NCI-H1092 (cell line): ENCODE measurements around the gene MYLK4.

Experiments
- DNase-seq: peaks from one replicate; lab custom pipeline; 2025; lab: John Stamatoyannopoulos, UW

Gene MYLK4

GRCh38 chr6:2695454-2696095 lies 55.1 kb downstream of the MYLK4 start:
- DNase-seq = no peak

- no peak for DNase-seq
Observed at GRCh38 chr6:2693231-2693630, 57.5 kb downstream of the MYLK4 start.

DNA sequence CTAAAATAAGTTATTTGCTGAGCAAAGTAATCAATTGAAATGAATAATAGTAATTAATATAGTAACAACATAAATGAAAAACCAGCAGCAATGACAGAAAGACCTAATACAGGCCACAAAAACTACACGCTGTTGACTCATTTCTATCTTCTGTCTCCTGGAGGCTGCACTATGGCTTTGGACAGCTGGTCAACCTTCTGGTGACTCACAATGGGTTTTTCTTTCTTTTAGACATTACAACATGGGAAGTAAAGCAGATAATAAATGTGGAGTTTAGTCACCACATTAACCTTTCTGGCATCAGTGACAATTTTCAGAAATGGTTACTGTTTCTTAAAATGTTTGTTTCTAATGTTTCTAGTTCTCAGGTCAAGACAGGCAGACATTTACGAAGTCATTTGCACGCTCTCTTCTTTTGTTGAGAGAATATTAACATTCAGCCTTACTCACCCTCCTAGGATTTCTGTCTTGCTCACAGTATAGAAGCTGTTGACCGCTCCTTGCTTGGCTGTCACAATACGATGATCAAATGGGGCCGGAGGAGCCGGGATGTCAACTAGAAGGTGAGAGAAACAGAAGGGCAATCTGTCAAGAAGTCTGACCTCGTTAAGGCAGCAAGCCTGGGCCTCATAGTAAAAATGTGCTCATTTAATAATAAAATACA lies 62.2 kb downstream of the MYLK4 start:
- no peak for DNase-seq

- DNase-seq = no peak
Observed at GRCh38 chr6:2687456-2687855, 63.3 kb downstream of the MYLK4 start.

GRCh38 chr6:2686515-2686914 lies 64.2 kb downstream of the MYLK4 start:
- no peak for DNase-seq

GRCh38 chr6:2684766-2685754 lies 65.7 kb downstream of the MYLK4 start:
- no peak for DNase-seq

DNA sequence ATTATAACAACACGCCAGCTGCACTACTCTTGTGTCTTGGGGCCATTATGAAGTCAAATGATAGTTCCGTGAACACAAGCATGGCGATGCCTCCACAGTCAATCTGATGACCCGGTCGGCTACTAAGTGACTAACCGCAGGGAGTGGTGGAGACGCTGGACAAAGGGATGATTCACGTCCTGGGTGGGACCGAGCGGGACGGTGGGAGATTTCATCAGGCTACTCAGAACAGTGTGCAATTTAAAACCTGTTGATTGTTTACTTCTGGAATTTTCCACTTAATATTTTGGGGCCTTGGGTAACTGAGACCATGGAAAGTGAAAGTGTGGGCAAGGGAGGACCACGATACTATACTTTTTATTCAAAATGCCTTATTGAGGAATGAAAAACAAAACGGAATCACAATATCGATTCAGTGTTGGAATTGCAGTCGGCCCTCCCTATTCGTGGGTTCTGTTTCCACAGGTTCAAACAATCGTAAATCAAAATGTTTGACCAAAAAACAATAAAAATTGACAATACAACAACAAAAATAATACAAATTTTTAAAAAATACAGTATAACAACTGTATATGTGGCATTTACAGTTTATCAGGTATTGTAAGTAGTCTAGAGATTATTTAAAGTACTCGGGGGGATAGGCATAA lies 66.5 kb downstream of the MYLK4 start:
- DNase-seq = no peak

GRCh38 chr6:2680264-2680922 lies 70.3 kb downstream of the MYLK4 start:
- peak; percentile 28 for DNase-seq

GRCh38 chr6:2677080-2677593 lies 73.6 kb downstream of the MYLK4 start:
- no peak for DNase-seq

GRCh38 chr6:2676048-2676447 lies 74.7 kb downstream of the MYLK4 start:
- no peak for DNase-seq

- DNase-seq = no peak
Observed at GRCh38 chr6:2674857-2675256, 75.9 kb downstream of the MYLK4 start.

- no peak for DNase-seq
Observed at GRCh38 chr6:2669067-2669700, 81.5 kb downstream of the MYLK4 start.

- no peak for DNase-seq
Observed at GRCh38 chr6:2667617-2668016, 83.1 kb downstream of the MYLK4 start.

DNA sequence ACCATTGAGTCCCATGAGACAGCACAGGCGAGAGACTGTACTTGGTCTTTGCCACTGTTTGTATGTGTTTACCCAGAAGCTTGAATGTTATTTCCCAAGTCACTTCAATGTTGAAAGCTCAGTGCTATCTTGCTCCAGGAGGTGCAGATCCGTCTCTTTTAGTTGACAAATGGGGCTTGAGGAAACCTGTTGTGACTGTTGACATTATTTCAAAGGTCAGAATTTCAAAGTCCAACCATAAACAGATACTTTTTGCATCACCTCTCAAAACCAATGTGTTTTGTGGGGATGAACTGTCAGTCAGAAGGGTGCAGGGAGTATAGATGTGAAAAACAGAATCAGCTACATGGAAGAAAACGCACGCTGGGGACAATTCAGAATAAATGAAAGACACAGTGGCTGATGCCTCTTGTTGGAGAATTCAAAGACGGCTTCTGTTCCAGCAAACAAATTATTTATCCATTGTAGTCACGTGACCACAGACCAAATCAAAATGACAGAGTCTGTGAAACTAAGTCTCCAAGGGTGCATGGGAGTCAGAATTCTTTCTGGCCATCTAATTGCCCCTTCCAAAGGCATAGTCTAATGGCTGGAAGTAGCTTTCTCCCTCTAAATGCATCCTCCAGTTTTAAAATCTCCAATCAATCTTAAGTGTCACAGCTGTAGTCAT lies 83.7 kb downstream of the MYLK4 start:
- no peak for DNase-seq

DNA sequence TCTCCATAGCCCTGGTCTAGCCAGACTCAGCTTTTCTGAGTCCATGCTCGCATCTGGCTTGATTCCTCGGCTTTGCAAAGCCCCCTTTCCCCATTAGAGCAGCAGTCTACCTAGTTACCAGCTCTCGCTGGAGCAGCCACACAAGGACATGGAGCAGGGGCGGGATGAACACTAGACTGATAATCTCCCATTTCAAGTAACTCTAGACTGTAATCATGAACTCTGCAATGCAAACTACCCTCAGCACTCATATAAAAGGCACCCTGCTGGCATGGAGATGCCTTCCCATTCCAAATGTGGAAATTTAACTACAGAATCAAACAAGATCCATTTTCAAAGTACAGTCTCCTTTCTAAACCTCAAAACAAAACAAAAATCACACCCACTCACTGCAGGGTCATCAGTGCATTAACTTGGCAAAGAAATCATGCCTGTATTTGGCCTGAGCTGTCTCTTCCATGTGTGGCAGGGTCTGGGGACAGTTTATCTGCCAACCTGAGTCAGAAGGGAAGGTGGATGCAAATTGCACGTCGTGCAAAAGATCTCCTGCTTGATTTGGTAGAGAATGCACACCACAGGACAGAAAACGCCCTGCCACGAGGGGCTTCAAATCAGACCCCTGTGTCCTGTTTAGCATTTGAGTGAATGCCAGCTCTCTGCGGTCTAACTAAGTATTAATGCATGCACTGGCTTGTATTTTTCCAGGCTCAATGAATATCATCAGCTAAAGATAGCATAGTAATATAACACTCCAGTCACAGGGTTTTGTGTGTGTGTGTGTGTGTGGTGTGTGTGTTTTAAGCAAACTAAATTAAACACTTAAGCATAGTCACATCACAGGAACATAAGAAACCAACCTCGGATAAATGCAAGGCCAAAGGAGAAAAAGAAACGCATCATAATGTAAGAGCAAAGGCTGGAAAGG lies 85.3 kb downstream of the MYLK4 start:
- peak; percentile 11 for DNase-seq

DNA sequence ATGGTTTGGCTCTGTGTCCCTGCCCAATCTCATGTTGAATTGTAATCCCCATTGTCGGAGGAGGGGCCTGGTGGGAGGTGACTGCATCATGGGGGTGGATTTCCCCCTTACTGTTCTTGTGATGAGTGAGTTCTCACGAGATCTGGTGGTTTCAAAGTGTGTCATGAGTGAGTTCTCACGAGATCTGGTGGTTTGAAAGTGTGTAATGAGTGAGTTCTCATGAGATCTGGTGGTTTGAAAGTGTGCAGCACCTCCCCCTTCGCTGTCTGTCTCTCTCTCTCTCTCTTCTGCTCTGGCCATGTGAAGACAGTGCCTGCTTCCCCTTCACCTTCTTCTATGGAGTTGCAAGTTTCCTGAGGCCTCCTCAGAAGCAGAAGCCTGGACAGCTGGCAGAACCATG lies 87.6 kb downstream of the MYLK4 start:
- DNase-seq = no peak

DNA sequence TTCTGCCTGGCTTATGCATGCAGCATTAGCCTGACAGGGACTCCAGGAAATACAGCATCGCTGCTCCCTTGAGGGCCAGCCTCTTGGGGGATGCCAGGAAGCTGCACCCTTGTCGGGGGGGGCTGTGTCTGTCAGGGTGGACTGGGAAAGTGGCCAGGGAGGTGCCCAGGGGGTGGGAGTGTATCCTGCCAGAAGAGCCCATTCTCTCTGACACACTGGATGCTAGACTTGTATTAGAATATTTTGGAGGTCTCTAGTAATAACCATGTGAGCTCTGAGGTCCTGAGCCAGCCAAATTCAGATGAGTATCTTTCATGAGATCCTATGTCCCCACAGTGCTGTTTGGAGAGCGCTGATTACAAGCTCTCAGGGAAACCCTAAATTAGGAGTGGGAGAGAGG lies 89.1 kb downstream of the MYLK4 start:
- DNase-seq = no peak

DNA sequence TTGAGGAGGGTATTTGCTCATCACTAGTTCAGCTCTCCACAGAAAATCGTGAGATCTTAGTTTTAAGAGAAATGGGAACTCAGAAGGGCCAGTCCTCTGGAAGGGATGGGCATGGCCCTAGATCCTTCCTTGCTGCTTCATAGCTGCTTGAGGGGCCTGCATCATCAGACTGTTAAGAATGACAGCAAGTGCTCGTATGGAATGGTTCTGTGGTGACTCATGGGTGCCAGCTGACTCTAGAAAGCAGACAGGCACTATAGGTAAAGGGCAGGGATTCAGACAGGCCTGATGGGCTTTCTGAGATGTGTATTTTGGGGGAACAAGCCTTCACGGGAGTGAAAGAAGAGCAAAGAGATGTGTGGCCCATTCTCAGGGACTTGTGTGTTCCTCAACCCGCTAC lies 90.8 kb downstream of the MYLK4 start:
- DNase-seq = no peak

DNA sequence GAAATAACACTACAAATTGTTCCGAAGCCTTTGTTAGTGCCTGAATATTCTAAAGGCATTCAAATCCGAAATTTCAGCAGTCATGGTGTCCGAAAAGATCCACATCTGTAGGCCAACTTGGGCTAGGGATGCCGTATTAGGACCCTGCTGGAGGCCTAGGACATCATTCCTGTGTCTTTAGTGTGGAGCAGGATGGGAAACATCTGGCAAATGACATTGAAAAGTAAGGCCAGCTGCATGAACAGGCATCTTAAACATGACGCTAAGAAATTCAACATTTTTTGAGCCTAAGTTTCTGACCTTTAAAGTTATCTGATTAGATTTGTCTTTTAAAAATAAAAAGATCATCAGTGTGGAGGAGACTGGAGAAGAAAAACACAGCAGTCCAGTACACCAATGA lies 91.3 kb downstream of the MYLK4 start:
- DNase-seq = no peak
